SK-N-SH (cell line): ENCODE results near the gene CSPG4. TPM values are rescaled to one million over a fixed set of nuclear protein-coding genes. Genes with fewer than 3 reads are reported as not detected.

ENCODE experiments used
- CTCF ChIA-PET: fragments of 300-600, 350-600 bp; formaldehyde crosslinking; extraction: SDS; loops from one replicate; lab custom pipeline; 2021; lab: Yijun Ruan, JAX
- POLR2A ChIA-PET: fragments of 350-600 bp; sonication (Branson Sonifier 250); formaldehyde crosslinking; extraction: SDS; loops from one replicate; lab custom pipeline; 2020; ENCODE audit warnings: antibody characterized with exemption, inconsistent platforms; lab: Yijun Ruan, JAX
- DNase-seq: peaks from one replicate; pipeline ENCODE4 v3.0.0; 2012
- H2AFZ ChIP-seq: fragments of 200-600 bp; sonication (generic); 2 replicates; pipeline ENCODE4 v1.8.1; 2016; ENCODE audit warnings: antibody characterized with exemption, mild to moderate bottlenecking, low read depth
- H3F3A ChIP-seq: fragments of 200-600 bp; sonication (generic); replicated peaks from 2 replicates; pipeline ENCODE3; 2016; ENCODE audit warnings: antibody characterized with exemption, mild to moderate bottlenecking; ENCODE audit not compliant: insufficient read depth
- H3K27ac ChIP-seq, 2 experiments: fragments of 200-500 bp in 1 of 2; fragments of 200-600 bp in 1 of 2; sonication (Bioruptor generic) in 1 of 2; sonication (generic), shearing (Covaris generic) in 1 of 2; 2 replicates each; pipeline versions ENCODE4 v1.5.1 to v1.6.1; 2014 to 2016; ENCODE audit warnings: low read depth in 2 of 2, inconsistent platforms in 1 of 2, low read length in 1 of 2, mild to moderate bottlenecking in 1 of 2, mixed read lengths in 1 of 2
- H3K27me3 ChIP-seq: fragments of 200-600 bp; sonication (generic), shearing (Covaris generic); 2 replicates; pipeline ENCODE4 v1.6.1; 2016; ENCODE audit warnings: mixed run types; ENCODE audit not compliant: insufficient read depth
- H3K36me3 ChIP-seq, 2 experiments: fragments of 200-500 bp in 1 of 2; fragments of 200-600 bp in 1 of 2; sonication (Bioruptor generic) in 1 of 2; sonication (generic) in 1 of 2; replicated peaks in 1 of 2; 2 replicates each; pipeline versions ENCODE3 to v1.5.1; 2014 to 2016; ENCODE audit warnings: low read length in 1 of 2, mild to moderate bottlenecking in 1 of 2; ENCODE audit not compliant: insufficient read depth in 2 of 2, control insufficient read depth in 1 of 2
- H3K4me1 ChIP-seq, 2 experiments: fragments of 200-500 bp in 1 of 2; fragments of 200-600 bp in 1 of 2; sonication (Bioruptor generic) in 1 of 2; sonication (generic), shearing (Covaris generic) in 1 of 2; 2 replicates each; pipeline versions ENCODE4 v1.5.1 to v1.6.1; 2014 to 2016; ENCODE audit warnings: low read depth in 1 of 2, low read length in 1 of 2, mixed run types in 1 of 2; ENCODE audit not compliant: insufficient read depth in 2 of 2, control insufficient read depth in 1 of 2
- H3K4me2 ChIP-seq: fragments of 200-600 bp; sonication (generic), shearing (Covaris generic); 2 replicates; pipeline ENCODE4 v1.6.1; 2017; ENCODE audit warnings: mixed run types
- H3K4me3 ChIP-seq, 2 experiments: fragments of 200-500 bp in 1 of 2; fragments of 200-600 bp in 1 of 2; sonication (Bioruptor generic) in 1 of 2; sonication (generic), shearing (Covaris generic) in 1 of 2; 2 replicates each; pipeline versions ENCODE4 v1.5.1 to v1.8.1; 2014 to 2016; ENCODE audit warnings: low read depth in 2 of 2, inconsistent platforms in 1 of 2, low read length in 1 of 2, mild to moderate bottlenecking in 1 of 2, mixed read lengths in 1 of 2, moderate library complexity in 1 of 2
- H3K79me2 ChIP-seq: fragments of 200-600 bp; sonication (generic); 2 replicates; pipeline ENCODE4 v1.8.1; 2017; ENCODE audit warnings: mild to moderate bottlenecking; ENCODE audit not compliant: insufficient read depth
- H3K9ac ChIP-seq: fragments of 200-600 bp; sonication (generic); 2 replicates; pipeline ENCODE4 v1.6.1; 2017; ENCODE audit warnings: mixed run types
- H3K9me2 ChIP-seq: fragments of 200-600 bp; sonication (generic); 2 replicates; pipeline ENCODE4 v1.6.1; 2017; ENCODE audit warnings: mixed run types
- H3K9me3 ChIP-seq: fragments of 200-600 bp; sonication (generic); 2 replicates; pipeline ENCODE4 v1.6.1; 2017; ENCODE audit warnings: mixed run types, mild to moderate bottlenecking, moderate library complexity
- H4K20me1 ChIP-seq: fragments of 200-600 bp; sonication (generic); 2 replicates; pipeline ENCODE4 v1.6.1; 2017; ENCODE audit warnings: mild to moderate bottlenecking, mixed run types; ENCODE audit not compliant: insufficient read depth
- CHD2 ChIP-seq: fragments of 150-350 bp; IDR thresholded peaks from 2 replicates; pipeline ENCODE4 v1.6.1; 2018; ENCODE audit warnings: low read length; ENCODE audit not compliant: partially characterized antibody
- CTCF ChIP-seq: fragments of 200-600 bp; sonication (generic); IDR thresholded peaks from 2 replicates; pipeline ENCODE4 v1.6.1; 2017; ENCODE audit warnings: antibody characterized with exemption, mild to moderate bottlenecking, moderate library complexity
- ELF1 ChIP-seq: IDR thresholded peaks from 2 replicates; pipeline ENCODE4 v1.4.0; 2012
- FOXM1 ChIP-seq: IDR thresholded peaks from 2 replicates; pipeline ENCODE4 v1.4.0; 2012; ENCODE audit warnings: low read depth, mild to moderate bottlenecking
- GATA2 ChIP-seq: sonication (generic); formaldehyde crosslinking; IDR thresholded peaks from 2 replicates; pipeline ENCODE4 v1.5.0; 2020; ENCODE audit warnings: mild to moderate bottlenecking, missing genetic modification reagents
- NRF1 ChIP-seq: IDR thresholded peaks from 2 replicates; pipeline ENCODE4 v1.6.1; 2012; ENCODE audit warnings: low read depth, mild to moderate bottlenecking, low read length
- POLR2AphosphoS5 ChIP-seq: IDR thresholded peaks from 2 replicates; pipeline ENCODE4 v1.6.1; 2012; ENCODE audit warnings: low read depth, low read length
- RFX5 ChIP-seq: IDR thresholded peaks from 2 replicates; pipeline ENCODE4 v1.6.1; 2012; ENCODE audit warnings: mild to moderate bottlenecking, improper control_type of control experiment, low read length
- SIN3A ChIP-seq: IDR thresholded peaks from 2 replicates; pipeline ENCODE4 v1.6.1; 2012; ENCODE audit warnings: low read depth, mild to moderate bottlenecking, low read length, moderate library complexity, borderline replicate concordance
- SMC3 ChIP-seq: IDR thresholded peaks from 2 replicates; pipeline ENCODE4 v1.6.1; 2012; ENCODE audit warnings: low read depth, low read length, improper control_type of control experiment
- TAF1 ChIP-seq: IDR thresholded peaks from 2 replicates; pipeline ENCODE4 v1.6.1; 2012; ENCODE audit warnings: low read depth, mild to moderate bottlenecking, low read length, moderate library complexity, borderline replicate concordance
- TCF12 ChIP-seq: IDR thresholded peaks from 2 replicates; pipeline ENCODE4 v1.4.0; 2012
- TEAD4 ChIP-seq: IDR thresholded peaks from 2 replicates; pipeline ENCODE4 v1.4.0; 2012; ENCODE audit warnings: mild to moderate bottlenecking, borderline replicate concordance; ENCODE audit not compliant: insufficient read depth
- USF2 ChIP-seq: fragments of 150-350 bp; IDR thresholded peaks from 2 replicates; pipeline ENCODE4 v1.6.1; 2017; ENCODE audit warnings: antibody characterized with exemption, low read length, low read depth, borderline replicate concordance
- YY1 ChIP-seq: IDR thresholded peaks from 2 replicates; pipeline ENCODE4 v1.4.0; 2012; ENCODE audit warnings: low read depth, mild to moderate bottlenecking
- WGBS: methylation state at CpG from one replicate; pipeline ENCODE4 v1.1.6; 2017; ENCODE audit warnings: low lambda C conversion rate; 5-methylcytosine and 5-hydroxymethylcytosine counted together
- polyA plus RNA-seq, 3 experiments: library from polyadenylated mRNA; depleted of rRNA; stranded (reverse); fragments of >200 nt; gene quantifications; 2 replicates each; pipeline ENCODE4 v1.2.3, GENCODE V29; 2012
- TF ChIP-seq, protein P1 (sequence below): IDR thresholded peaks from 2 replicates; pipeline ENCODE4 v1.4.0; 2012; ENCODE audit warnings: low read depth, borderline replicate concordance
- TF ChIP-seq, protein P2 (sequence below): fragments of 150-350 bp; IDR thresholded peaks from 2 replicates; pipeline ENCODE4 v1.6.1; 2016; ENCODE audit warnings: mild to moderate bottlenecking, low read depth, low read length

CSPG4 gene
- polyA plus RNA-seq, 1 of the 3 experiments (the other 2 are of a cell fraction) = 0.35 TPM

DNA sequence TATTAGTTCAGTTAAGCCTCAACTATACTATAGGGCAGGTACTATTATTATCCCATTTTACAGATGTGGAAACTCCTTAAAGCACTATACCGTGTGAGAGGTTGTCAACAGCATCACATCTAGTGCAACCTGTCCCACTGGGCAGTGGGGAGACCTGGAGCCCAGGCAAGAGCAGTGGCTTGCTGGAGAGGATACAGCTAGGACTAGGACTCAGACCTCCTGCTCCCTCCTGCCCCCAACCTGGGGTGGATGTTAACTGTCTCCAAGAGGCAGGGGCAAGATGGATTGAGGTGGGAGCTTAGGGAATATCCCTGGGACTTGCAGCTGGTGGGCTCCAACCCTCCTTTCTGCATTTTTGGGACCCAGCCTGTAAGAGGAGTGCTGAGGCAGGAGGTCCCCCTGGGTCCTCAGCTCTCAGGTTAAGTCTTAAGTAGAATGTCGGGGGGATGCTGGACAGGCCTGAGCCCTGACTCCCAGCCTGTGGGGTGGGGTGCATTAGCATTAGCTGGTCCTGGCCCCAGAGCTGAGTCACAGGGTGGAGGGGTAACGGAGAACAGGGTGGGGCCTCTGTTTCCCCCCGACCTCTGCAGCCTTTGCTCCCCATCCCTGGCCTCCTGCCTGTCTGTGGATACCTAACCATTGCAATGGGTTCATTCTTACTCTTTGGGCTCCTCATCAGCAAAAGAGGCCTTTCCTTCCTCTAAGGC is 58.3 kb downstream of the CSPG4 start:
- peaks cover 64% of the 10 kb centered on the region for H4K20me1 ChIP-seq
- peaks cover 7 to 41% of the 10 kb centered on the region in 2 experiments; a peak in 1 of 4 replicates for H3K4me1 ChIP-seq
- TF ChIP-seq TEAD4 = no peak
- TF ChIP-seq TAF1 = no peak
- TF ChIP-seq SMC3 = no peak
- TF ChIP-seq POLR2AphosphoS5 = no peak
- no peak for TF ChIP-seq TCF12
- TF ChIP-seq USF2 = no peak
- TF ChIP-seq SIN3A = no peak
- TF ChIP-seq, protein P1, sequence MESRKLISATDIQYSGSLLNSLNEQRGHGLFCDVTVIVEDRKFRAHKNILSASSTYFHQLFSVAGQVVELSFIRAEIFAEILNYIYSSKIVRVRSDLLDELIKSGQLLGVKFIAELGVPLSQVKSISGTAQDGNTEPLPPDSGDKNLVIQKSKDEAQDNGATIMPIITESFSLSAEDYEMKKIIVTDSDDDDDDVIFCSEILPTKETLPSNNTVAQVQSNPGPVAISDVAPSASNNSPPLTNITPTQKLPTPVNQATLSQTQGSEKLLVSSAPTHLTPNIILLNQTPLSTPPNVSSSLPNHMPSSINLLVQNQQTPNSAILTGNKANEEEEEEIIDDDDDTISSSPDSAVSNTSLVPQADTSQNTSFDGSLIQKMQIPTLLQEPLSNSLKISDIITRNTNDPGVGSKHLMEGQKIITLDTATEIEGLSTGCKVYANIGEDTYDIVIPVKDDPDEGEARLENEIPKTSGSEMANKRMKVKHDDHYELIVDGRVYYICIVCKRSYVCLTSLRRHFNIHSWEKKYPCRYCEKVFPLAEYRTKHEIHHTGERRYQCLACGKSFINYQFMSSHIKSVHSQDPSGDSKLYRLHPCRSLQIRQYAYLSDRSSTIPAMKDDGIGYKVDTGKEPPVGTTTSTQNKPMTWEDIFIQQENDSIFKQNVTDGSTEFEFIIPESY = no peak
- no peak for TF ChIP-seq CTCF
- no peak for TF ChIP-seq GATA2 (CRISPR knock-in tag)
- no peak for TF ChIP-seq ELF1
- TF ChIP-seq NRF1 = no peak
- no peak for TF ChIP-seq YY1
- TF ChIP-seq RFX5 = no peak
- TF ChIP-seq FOXM1 = no peak
- TF ChIP-seq, protein P2, sequence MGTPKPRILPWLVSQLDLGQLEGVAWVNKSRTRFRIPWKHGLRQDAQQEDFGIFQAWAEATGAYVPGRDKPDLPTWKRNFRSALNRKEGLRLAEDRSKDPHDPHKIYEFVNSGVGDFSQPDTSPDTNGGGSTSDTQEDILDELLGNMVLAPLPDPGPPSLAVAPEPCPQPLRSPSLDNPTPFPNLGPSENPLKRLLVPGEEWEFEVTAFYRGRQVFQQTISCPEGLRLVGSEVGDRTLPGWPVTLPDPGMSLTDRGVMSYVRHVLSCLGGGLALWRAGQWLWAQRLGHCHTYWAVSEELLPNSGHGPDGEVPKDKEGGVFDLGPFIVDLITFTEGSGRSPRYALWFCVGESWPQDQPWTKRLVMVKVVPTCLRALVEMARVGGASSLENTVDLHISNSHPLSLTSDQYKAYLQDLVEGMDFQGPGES = no peak
- no peak for TF ChIP-seq CHD2
- no peak overlapping the region for H3K27ac ChIP-seq
- ChIA-PET POLR2A (no interaction called here), CTCF (interaction anchor here (1.1 to 1.7 kb wide), 2 partner anchors 14 kb away, joined by 3 to 5 read pairs; partner anchors contain the start of gene IMP3)
- H3K79me2 ChIP-seq = peaks cover 75% of the 10 kb centered on the region
- no peaks in the 10 kb centered on the region for H3F3A ChIP-seq
- H3K9ac ChIP-seq = no peak overlapping the region
- no peak overlapping the region for H2AFZ ChIP-seq
- no peak for DNase-seq
- no peaks in the 10 kb centered on the region for H3K9me2 ChIP-seq
- no peaks in the 10 kb centered on the region for H3K27me3 ChIP-seq
- H3K4me2 ChIP-seq = peak overlapping the region; percentile 7; the same call in 1 of the 2 replicates
- 92% methylated on average over 4 of the region's 4 CpGs for WGBS
- no peak overlapping the region for H3K4me3 ChIP-seq
- no peaks in the 10 kb centered on the region for H3K9me3 ChIP-seq
- peaks cover 8 to 10% of the 10 kb centered on the region in 2 experiments for H3K36me3 ChIP-seq
